ENCODE data around the gene AP4M1.
"Not testable (repeated sequence)": the region's sequence is repeated elsewhere in the genome, so short reads cannot be mapped to it uniquely, and the experiment has no call there.

AP4M1 gene

GRCh38 chr7:100109521-100110163 lies 8.2 kb downstream of the AP4M1 start:
- no peak for ATAC-seq

- no peak for ATAC-seq
Measured at GRCh38 chr7:100111156-100111555, 9.7 kb downstream of the AP4M1 start.

- ATAC-seq, result no peak
Measured at GRCh38 chr7:100111914-100112313, 10.5 kb downstream of the AP4M1 start.

- no peak for ATAC-seq
Measured at GRCh38 chr7:100115026-100115425, 13.6 kb downstream of the AP4M1 start.

GRCh38 chr7:100118388-100119071 lies 17.1 kb downstream of the AP4M1 start:
- no peak for ATAC-seq

GRCh38 chr7:100119072-100119969 lies 17.9 kb downstream of the AP4M1 start, which contains the start of the genes CNPY4 and TAF6:
Gene CNPY4 (plus strand): TSS chr7:100119634. CDS start chr7:100119745, 111 bp downstream.
Gene TAF6 (minus strand): TSS chr7:100119358. CDS start chr7:100114209, 5,149 bp downstream.
- ATAC-seq, result peak; percentile 78 to 80

- ATAC-seq, result peak; percentile 55 to 68
Measured at GRCh38 chr7:100119970-100120732, 18.7 kb downstream of the AP4M1 start.

GRCh38 chr7:100120733-100121036 lies 19.2 kb downstream of the AP4M1 start:
- ATAC-seq, result no peak

GRCh38 chr7:100122067-100122466 lies 20.6 kb downstream of the AP4M1 start:
- no peak for ATAC-seq

GRCh38 chr7:100122568-100122967 lies 21.1 kb downstream of the AP4M1 start:
- ATAC-seq, result no peak

GRCh38 chr7:100124301-100125230 lies 23.1 kb downstream of the AP4M1 start:
- ATAC-seq, result no peak

- ATAC-seq, result peak in 1 of 2 donors; percentile 33
Measured at GRCh38 chr7:100126239-100126930, 24.9 kb downstream of the AP4M1 start.

- peak; percentile 79 to 81 for ATAC-seq
Measured at GRCh38 chr7:100126931-100127865, 25.8 kb downstream of the AP4M1 start, which contains the start of gene MBLAC1. Gene MBLAC1 (plus strand): TSS chr7:100126967. CDS start chr7:100127396, 429 bp downstream.

- ATAC-seq, result no peak
Measured at GRCh38 chr7:100127866-100128636, 26.6 kb downstream of the AP4M1 start.

GRCh38 chr7:100128637-100128963 lies 27.2 kb downstream of the AP4M1 start:
- ATAC-seq, result no peak

GRCh38 chr7:100130220-100130607 lies 28.8 kb downstream of the AP4M1 start:
- not testable (repeated sequence) for ATAC-seq

- no peak for ATAC-seq
Measured at GRCh38 chr7:100130608-100131453, 29.4 kb downstream of the AP4M1 start.

- no peak for ATAC-seq
Measured at GRCh38 chr7:100132126-100132525, 30.7 kb downstream of the AP4M1 start.

Measured in activated CD4-positive, CD25-positive, alpha-beta regulatory T cell treated with anti-CD3 and anti-CD28 coated beads, Interleukin-2, amount 50 U/mL, for 24 hours (primary cell).